Measurements from ENCODE around the gene CAP1.
"Not testable (repeated sequence)": the region's sequence is repeated elsewhere in the genome, so short reads cannot be mapped to it uniquely, and the experiment has no call there.

CAP1 gene

GRCh38 chr1:40058097-40058452 is 17.5 kb downstream of the CAP1 start:
- DNase-seq (ENCODE audit: low read depth in 2 of 2, low spot score in 1 of 2) = no peak

- DNase-seq (ENCODE audit: low read depth in 2 of 2, low spot score in 1 of 2) = no peak
These were observed 18.2 kb downstream of the CAP1 start for GRCh38 chr1:40058453-40059337.

GRCh38 chr1:40059338-40059959 is 18.9 kb downstream of the CAP1 start:
- DNase-seq (ENCODE audit: low read depth in 2 of 2, low spot score in 1 of 2) = no peak

- no peak for DNase-seq (ENCODE audit: low read depth in 2 of 2, low spot score in 1 of 2)
These were observed 19.6 kb downstream of the CAP1 start for GRCh38 chr1:40059960-40060750.

GRCh38 chr1:40064797-40065499 is 24.4 kb downstream of the CAP1 start:
- DNase-seq (ENCODE audit: low read depth in 2 of 2, low spot score in 1 of 2) = no peak

GRCh38 chr1:40067023-40067422 is 26.5 kb downstream of the CAP1 start:
- DNase-seq (ENCODE audit: low read depth in 2 of 2, low spot score in 1 of 2) = no peak

- no peak for DNase-seq (ENCODE audit: low read depth in 2 of 2, low spot score in 1 of 2)
These were observed 27.3 kb downstream of the CAP1 start for GRCh38 chr1:40067851-40068250.

GRCh38 chr1:40072142-40072541 is 31.6 kb downstream of the CAP1 start:
- no peak for DNase-seq (ENCODE audit: low read depth in 2 of 2, low spot score in 1 of 2)

- no peak for DNase-seq (ENCODE audit: low read depth in 2 of 2, low spot score in 1 of 2)
These were observed 32.5 kb downstream of the CAP1 start for GRCh38 chr1:40073062-40073461.

GRCh38 chr1:40075266-40075665 is 34.7 kb downstream of the CAP1 start:
- DNase-seq (ENCODE audit: low read depth in 2 of 2, low spot score in 1 of 2) = no peak

- no peak for DNase-seq (ENCODE audit: low read depth in 2 of 2, low spot score in 1 of 2)
These were observed 36.4 kb downstream of the CAP1 start for GRCh38 chr1:40076895-40077312.

GRCh38 chr1:40078512-40079333 is 38.2 kb downstream of the CAP1 start:
- DNase-seq (ENCODE audit: low read depth in 2 of 2, low spot score in 1 of 2) = no peak

GRCh38 chr1:40079774-40080400 is 39.4 kb downstream of the CAP1 start:
- DNase-seq (ENCODE audit: low read depth in 2 of 2, low spot score in 1 of 2) = no peak

GRCh38 chr1:40081871-40082270 is 41.3 kb downstream of the CAP1 start:
- DNase-seq (ENCODE audit: low read depth in 2 of 2, low spot score in 1 of 2) = no peak

GRCh38 chr1:40084750-40085149 is 44.2 kb downstream of the CAP1 start:
- DNase-seq (ENCODE audit: low read depth in 2 of 2, low spot score in 1 of 2) = not testable (repeated sequence)

GRCh38 chr1:40090652-40091355 is 50.3 kb downstream of the CAP1 start:
- DNase-seq (ENCODE audit: low read depth in 2 of 2, low spot score in 1 of 2) = no peak

GRCh38 chr1:40092241-40092640 is 51.7 kb downstream of the CAP1 start:
- no peak for DNase-seq (ENCODE audit: low read depth in 2 of 2, low spot score in 1 of 2)

GRCh38 chr1:40092706-40093639 is 52.4 kb downstream of the CAP1 start:
- no peak for DNase-seq (ENCODE audit: low read depth in 2 of 2, low spot score in 1 of 2)
